Central memory CD8-positive, alpha-beta T cell (primary cell): ENCODE results near the gene TMED5.
A peak's percentile ranks its signal among the peaks of the same experiment; 100 is the strongest.

ENCODE experiments used
- ATAC-seq: fragments of 150-1000 bp; cut with Tn5 transposase; replicated peaks from 2 replicates; pipeline ENCODE4 v1.10.0; 2022; ENCODE audit warnings: mild to moderate bottlenecking, moderate FRiP score, moderate number of reproducible peaks; ENCODE audit not compliant: poor library complexity, severe bottlenecking; ENCODE audit errors: extremely low read depth
- DNase-seq, 2 donors: peaks; one replicate each; pipeline ENCODE4 v3.0.0; 2021; ENCODE audit warnings: low spot score in 2 of 2
- H3K27ac Mint-ChIP-seq: one replicate; pipeline ENCODE4 v1.8.0; 2022; ENCODE audit warnings: low read depth, mild to moderate bottlenecking, moderate library complexity, mixed read lengths
- H3K27me3 Mint-ChIP-seq: one replicate; pipeline ENCODE4 v1.8.0; 2022; ENCODE audit warnings: mixed read lengths
- H3K36me3 Mint-ChIP-seq: one replicate; pipeline ENCODE4 v1.8.0; 2022; ENCODE audit warnings: mild to moderate bottlenecking, moderate library complexity, mixed read lengths; ENCODE audit not compliant: insufficient read depth
- H3K4me1 Mint-ChIP-seq: one replicate; pipeline ENCODE4 v1.8.0; 2022; ENCODE audit warnings: mixed read lengths
- H3K4me3 Mint-ChIP-seq: one replicate; pipeline ENCODE4 v1.8.0; 2022; ENCODE audit warnings: mild to moderate bottlenecking, moderate library complexity, mixed read lengths
- H3K9me3 Mint-ChIP-seq: one replicate; pipeline ENCODE4 v1.8.0; 2022; ENCODE audit warnings: mixed read lengths

The TMED5 gene

DNA sequence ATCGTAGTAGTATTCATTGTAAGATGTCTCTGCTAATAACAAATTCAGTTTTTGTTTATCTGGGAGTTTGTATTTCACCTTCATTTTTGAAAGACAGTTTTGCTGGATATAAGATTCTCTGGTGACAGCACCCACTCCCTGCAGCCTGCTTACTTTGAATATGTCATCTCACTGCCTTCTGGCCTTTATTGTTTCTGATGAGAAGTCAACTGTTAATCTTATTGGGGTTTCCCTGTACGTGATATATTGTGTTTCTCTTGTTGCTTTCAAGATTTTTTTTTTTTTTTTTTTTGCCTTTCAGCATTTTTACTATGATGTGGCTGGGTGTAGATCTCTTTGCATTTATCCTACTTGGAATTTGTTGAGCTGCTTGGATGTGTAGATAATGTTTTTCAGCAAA lies 71.9 kb downstream of the TMED5 start:
- no peaks in the 10 kb centered on the region for H3K27me3 Mint-ChIP-seq
- H3K36me3 Mint-ChIP-seq: peaks cover 8% of the 10 kb centered on the region

DNA sequence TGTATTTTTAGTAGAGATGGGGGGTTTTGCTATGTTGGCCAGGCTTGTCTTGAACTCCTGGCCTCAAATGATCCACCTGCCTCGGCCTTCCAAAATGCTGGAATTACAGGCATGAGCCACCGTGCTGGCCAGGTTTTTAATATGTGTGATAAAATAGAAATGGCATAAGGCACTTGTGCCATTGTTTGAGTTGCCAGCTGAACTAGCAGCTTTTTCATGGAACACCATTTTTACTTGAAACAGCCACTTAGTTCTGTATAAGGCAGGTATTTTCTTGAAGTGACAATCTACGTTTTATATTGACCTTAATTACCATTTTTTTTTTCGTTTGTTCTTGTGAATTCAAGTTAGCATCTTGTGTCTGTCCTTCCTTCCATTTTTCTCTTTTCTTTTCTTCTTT lies 72.8 kb downstream of the TMED5 start:
- H3K4me1 Mint-ChIP-seq: peaks cover 51% of the 10 kb centered on the region
- H3K4me3 Mint-ChIP-seq: no peak overlapping the region
- no peaks in the 10 kb centered on the region for H3K9me3 Mint-ChIP-seq
- no peaks in the 10 kb centered on the region for H3K27me3 Mint-ChIP-seq
- DNase-seq (no peak), ATAC-seq (no peak)
- H3K36me3 Mint-ChIP-seq: peaks cover 9% of the 10 kb centered on the region
- H3K27ac Mint-ChIP-seq: no peak overlapping the region

More for the DNA sequence above, 71.9 kb downstream of the TMED5 start:
- Mint-ChIP-seq H3K4me1 (peaks cover 52% of the 10 kb centered on the region), H3K4me3 (no peak overlapping the region), H3K9me3 (no peaks in the 10 kb centered on the region), H3K27ac (no peak overlapping the region)
- DNase-seq (no peak), ATAC-seq (no peak)

DNA sequence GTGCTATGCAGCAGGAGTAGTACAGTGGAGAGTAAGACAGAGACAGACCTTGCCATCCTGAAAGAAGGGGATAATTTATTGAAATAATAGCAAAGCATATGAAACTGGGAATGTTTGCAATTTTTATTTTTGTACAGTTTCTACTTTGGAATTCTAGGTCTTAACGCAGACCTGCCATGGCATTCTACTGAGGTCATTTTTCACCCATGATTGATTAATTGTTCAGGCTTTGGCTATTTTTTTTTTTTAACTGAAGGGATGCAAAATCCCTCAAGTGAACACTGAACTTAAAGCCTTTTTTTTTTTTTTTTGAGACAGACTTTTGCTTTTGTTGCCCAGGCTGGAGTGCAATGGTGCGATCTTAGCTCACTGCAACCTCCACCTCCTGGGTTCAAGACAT lies 74.0 kb downstream of the TMED5 start:
- Mint-ChIP-seq H3K4me1 (peaks cover 50% of the 10 kb centered on the region), H3K27ac (no peak overlapping the region), H3K36me3 (peaks cover 12% of the 10 kb centered on the region), H3K4me3 (no peak overlapping the region), H3K9me3 (no peaks in the 10 kb centered on the region), H3K27me3 (no peaks in the 10 kb centered on the region)
- no peak for ATAC-seq
- DNase-seq: no peak

DNA sequence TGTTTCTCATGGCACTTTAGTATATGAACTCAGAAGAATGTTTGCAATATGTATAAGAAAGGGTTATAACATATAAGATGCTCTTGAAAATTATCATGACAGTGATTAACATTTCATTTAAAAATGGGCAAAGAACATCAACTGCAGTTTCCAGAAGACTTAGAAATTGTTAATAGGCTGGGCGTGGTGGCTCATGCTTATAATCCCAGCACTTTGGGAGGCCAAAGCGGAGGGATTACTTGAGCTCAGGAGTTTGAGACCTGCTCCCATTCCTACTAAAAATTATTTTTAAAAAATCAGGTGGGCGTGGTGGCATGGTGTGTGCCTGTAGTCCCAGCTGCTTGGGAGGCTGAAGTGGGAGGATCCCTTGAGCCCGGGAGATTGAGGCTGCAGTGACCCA lies 78.1 kb downstream of the TMED5 start:
- peaks cover 57% of the 10 kb centered on the region for H3K4me1 Mint-ChIP-seq
- DNase-seq (no peak), ATAC-seq (no peak)
- no peaks in the 10 kb centered on the region for H3K9me3 Mint-ChIP-seq
- no peaks in the 10 kb centered on the region for H3K27me3 Mint-ChIP-seq
- peaks cover 9% of the 10 kb centered on the region for H3K36me3 Mint-ChIP-seq
- peak overlapping the region; percentile 31 for H3K27ac Mint-ChIP-seq
- H3K4me3 Mint-ChIP-seq: no peak overlapping the region
